ENCODE data around the gene POU2AF3. TPM values are rescaled to one million over a fixed set of nuclear protein-coding genes. Genes with fewer than 3 reads are reported as not detected.
"Not testable (repeated sequence)": the region's sequence is repeated elsewhere in the genome, so short reads cannot be mapped to it uniquely, and the experiment has no call there.

POU2AF3 gene
- total RNA-seq, 1 experiment from 2014 or later: not detected

GRCh38 chr11:111265421-111265820 lies 32.9 kb upstream of the POU2AF3 start:
- H3K27ac Mint-ChIP-seq (ENCODE audit: low read depth, unreplicated experiment): no peak overlapping the region
- H3K27me3 Mint-ChIP-seq (ENCODE audit: insufficient read depth, unreplicated experiment): peaks cover 50% of the 10 kb centered on the region
- no TSS peak for BruUV-seq (replicated peaks)
- ChIA-PET CTCF (interaction anchor here (0.6 to 1.9 kb wide), 3 partner anchors 182 to 583 kb away, joined by 3 to 7 read pairs (median 4); no protein-coding TSS in a partner anchor), POLR2A (interaction anchor here (0.9 kb wide), 1 partner anchor 162 kb away, joined by 3 read pairs; no protein-coding TSS in a partner anchor)
- no peak for TF ChIP-seq CTCF (IDR thresholded peaks at IDR 0.05; ENCODE audit: unreplicated experiment)
- H3K4me3 Mint-ChIP-seq (ENCODE audit: unreplicated experiment): no peak overlapping the region
- intact Hi-C loops (cut with micrococcal nuclease): no loop called here
- DNase-seq (ENCODE audit: unreplicated experiment): no peak
- no peaks in the 10 kb centered on the region for H3K4me1 Mint-ChIP-seq (ENCODE audit: insufficient read depth, unreplicated experiment)
- no peaks in the 10 kb centered on the region for H3K36me3 Mint-ChIP-seq (ENCODE audit: insufficient read depth, unreplicated experiment)
- H3K9me3 Mint-ChIP-seq (ENCODE audit: unreplicated experiment): no peaks in the 10 kb centered on the region

DNA sequence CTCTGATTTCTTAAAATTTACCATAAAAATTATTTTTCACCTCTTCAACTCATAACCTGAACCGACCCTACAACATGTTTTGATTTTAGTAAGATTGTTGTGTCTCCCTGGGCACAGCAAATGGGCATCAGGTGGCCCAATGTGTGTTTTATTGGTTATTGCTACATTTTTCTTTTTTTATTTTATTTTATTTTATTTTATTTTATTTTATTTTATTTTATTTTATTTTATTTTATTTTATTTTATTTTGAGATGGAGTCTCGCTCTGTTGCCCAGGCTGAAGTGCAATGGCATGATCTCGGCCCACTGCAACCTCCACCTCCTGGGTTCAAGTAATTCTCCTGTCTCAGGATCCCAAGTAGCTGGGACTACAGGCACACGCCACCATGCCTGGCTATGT lies 30.0 kb upstream of the POU2AF3 start:
- H3K36me3 Mint-ChIP-seq (ENCODE audit: insufficient read depth, unreplicated experiment): not testable (repeated sequence)
- CTCF ChIA-PET: interaction anchor here (1.8 kb wide), 1 partner anchor 15 kb away, joined by 5 read pairs; no protein-coding TSS in a partner anchor

DNA sequence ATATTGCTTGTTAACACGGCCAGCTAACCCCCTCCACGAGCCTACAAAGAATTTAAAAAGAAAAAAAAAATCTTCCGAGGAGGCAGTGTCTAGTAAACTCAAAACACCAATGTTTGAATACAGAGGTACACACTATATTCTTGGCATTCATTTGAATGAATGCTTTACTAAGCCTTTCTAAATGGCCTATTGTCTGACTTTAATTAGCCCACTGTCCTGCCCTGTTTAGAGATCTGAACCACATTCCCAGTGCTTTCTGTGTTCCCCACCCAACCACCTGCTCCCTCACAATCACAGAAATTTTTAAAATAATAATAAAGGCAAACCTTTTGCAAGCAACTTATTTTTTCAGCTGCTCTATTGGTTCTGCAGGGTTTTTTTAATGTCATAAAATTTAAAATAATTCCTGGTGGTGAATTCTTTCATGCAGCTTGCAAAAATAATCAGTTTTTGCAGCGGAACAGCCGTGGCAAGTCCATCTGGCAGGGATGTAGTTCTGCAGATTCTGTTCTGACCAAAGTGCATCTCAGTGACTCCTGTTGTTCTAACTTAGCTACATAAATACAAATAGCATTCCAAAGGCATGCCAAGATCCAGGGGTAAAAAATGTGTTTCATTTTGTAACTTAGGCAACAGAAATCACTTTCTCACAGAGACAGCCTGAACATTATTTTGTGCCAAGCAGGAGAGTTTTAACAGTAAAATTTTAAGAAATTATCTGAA lies 29.0 kb upstream of the POU2AF3 start:
- intact Hi-C loops (cut with micrococcal nuclease): no loop called here
- ChIA-PET CTCF (interaction anchor here (1.8 kb wide), 1 partner anchor 14 kb away, joined by 5 read pairs; no protein-coding TSS in a partner anchor), POLR2A (no interaction called here)
- no TSS peak for BruUV-seq (replicated peaks)
- Mint-ChIP-seq H3K4me1 (ENCODE audit: insufficient read depth, unreplicated experiment) (no peaks in the 10 kb centered on the region), H3K27ac (ENCODE audit: low read depth, unreplicated experiment) (no peak overlapping the region), H3K4me3 (ENCODE audit: unreplicated experiment) (no peak overlapping the region), H3K36me3 (ENCODE audit: insufficient read depth, unreplicated experiment) (no peaks in the 10 kb centered on the region), H3K9me3 (ENCODE audit: unreplicated experiment) (no peaks in the 10 kb centered on the region), H3K27me3 (ENCODE audit: insufficient read depth, unreplicated experiment) (peaks cover 33% of the 10 kb centered on the region)
- TF ChIP-seq CTCF (IDR thresholded peaks at IDR 0.05; ENCODE audit: unreplicated experiment): no peak
- DNase-seq (ENCODE audit: unreplicated experiment): no peak

More for the DNA sequence above, 30.0 kb upstream of the POU2AF3 start:
- intact Hi-C loops (cut with micrococcal nuclease); H3K9me3 Mint-ChIP-seq (ENCODE audit: unreplicated experiment); DNase-seq (ENCODE audit: unreplicated experiment); H3K27ac Mint-ChIP-seq (ENCODE audit: low read depth, unreplicated experiment); H3K4me1 Mint-ChIP-seq (ENCODE audit: insufficient read depth, unreplicated experiment); H3K4me3 Mint-ChIP-seq (ENCODE audit: unreplicated experiment); POLR2A ChIA-PET; BruUV-seq (replicated peaks): not testable (repeated sequence)
- H3K27me3 Mint-ChIP-seq (ENCODE audit: insufficient read depth, unreplicated experiment): peaks cover 37% of the 10 kb centered on the region

GRCh38 chr11:111272420-111272819 lies 25.9 kb upstream of the POU2AF3 start:
- no peak for TF ChIP-seq CTCF (IDR thresholded peaks at IDR 0.05; ENCODE audit: unreplicated experiment)
- Mint-ChIP-seq H3K27me3 (ENCODE audit: insufficient read depth, unreplicated experiment) (peaks cover 50% of the 10 kb centered on the region), H3K4me3 (ENCODE audit: unreplicated experiment) (no peak overlapping the region), H3K9me3 (ENCODE audit: unreplicated experiment) (no peaks in the 10 kb centered on the region), H3K27ac (ENCODE audit: low read depth, unreplicated experiment) (no peak overlapping the region), H3K4me1 (ENCODE audit: insufficient read depth, unreplicated experiment) (no peaks in the 10 kb centered on the region), H3K36me3 (ENCODE audit: insufficient read depth, unreplicated experiment) (no peaks in the 10 kb centered on the region)
- BruUV-seq (replicated peaks): no TSS peak
- CTCF ChIA-PET: interaction anchor here (1.1 to 2.7 kb wide), 2 partner anchors 10 to 175 kb away, joined by 4 to 8 read pairs; no protein-coding TSS in a partner anchor
- POLR2A ChIA-PET: no interaction called here
- DNase-seq (ENCODE audit: unreplicated experiment): no peak
- intact Hi-C loops (cut with micrococcal nuclease): no loop called here
